Fibroblast of mammary gland (primary cell): Measurements from ENCODE around the gene LUZP1.

Experiments
- DNase-seq: peaks from one replicate; pipeline ENCODE4 v3.0.0-alpha.2; 2010; ENCODE audit warnings: low read depth
- H3K4me3 ChIP-seq: 2 replicates; pipeline ENCODE4 v1.5.1; 2011; ENCODE audit warnings: low read depth, mild to moderate bottlenecking, low read length, moderate library complexity; ENCODE audit not compliant: control insufficient read depth
- CTCF ChIP-seq: conservative IDR thresholded peaks from 2 replicates; pipeline ENCODE4 v1.5.1; 2011; ENCODE audit warnings: low read depth, low read length, inconsistent platforms; ENCODE audit not compliant: control insufficient read depth, insufficient read depth

The LUZP1 gene

GRCh38 chr1:23156940-23157339, 11.7 kb downstream of the LUZP1 start:
- no peak overlapping the region for H3K4me3 ChIP-seq
- TF ChIP-seq CTCF: no peak
- DNase-seq: no peak

- TF ChIP-seq CTCF: no peak
- DNase-seq: no peak
- H3K4me3 ChIP-seq: no peak overlapping the region
These were observed 15.5 kb downstream of the LUZP1 start for GRCh38 chr1:23152966-23153684.

- TF ChIP-seq CTCF: no peak
- no peak for DNase-seq
- no peak overlapping the region for H3K4me3 ChIP-seq
These were observed 17.9 kb downstream of the LUZP1 start for GRCh38 chr1:23150742-23151141.

- DNase-seq: no peak
- no peak for TF ChIP-seq CTCF
- no peak overlapping the region for H3K4me3 ChIP-seq
These were observed 18.5 kb downstream of the LUZP1 start for GRCh38 chr1:23150125-23150524.

GRCh38 chr1:23149114-23149513, 19.5 kb downstream of the LUZP1 start:
- no peak for TF ChIP-seq CTCF
- DNase-seq: no peak
- no peak overlapping the region for H3K4me3 ChIP-seq

- no peak overlapping the region for H3K4me3 ChIP-seq
- no peak for TF ChIP-seq CTCF
- no peak for DNase-seq
These were observed 20.6 kb downstream of the LUZP1 start for GRCh38 chr1:23148084-23148483.
